GM12874 (cell line): Measurements from ENCODE around the gene RNF114.
A peak's percentile ranks its signal among the peaks of the same experiment; 100 is the strongest.

Experiments used
- TF ChIP-seq, protein P1 (sequence below): IDR thresholded peaks from 2 replicates; pipeline ENCODE4 v1.5.1; 2011; ENCODE audit warnings: low read depth, mild to moderate bottlenecking, control low read depth, low read length, moderate library complexity; ENCODE audit not compliant: insufficient read depth

The RNF114 gene

GRCh38 chr20:49928411-49929141 lies 7.6 kb upstream of the RNF114 start:
- TF ChIP-seq, protein P1, sequence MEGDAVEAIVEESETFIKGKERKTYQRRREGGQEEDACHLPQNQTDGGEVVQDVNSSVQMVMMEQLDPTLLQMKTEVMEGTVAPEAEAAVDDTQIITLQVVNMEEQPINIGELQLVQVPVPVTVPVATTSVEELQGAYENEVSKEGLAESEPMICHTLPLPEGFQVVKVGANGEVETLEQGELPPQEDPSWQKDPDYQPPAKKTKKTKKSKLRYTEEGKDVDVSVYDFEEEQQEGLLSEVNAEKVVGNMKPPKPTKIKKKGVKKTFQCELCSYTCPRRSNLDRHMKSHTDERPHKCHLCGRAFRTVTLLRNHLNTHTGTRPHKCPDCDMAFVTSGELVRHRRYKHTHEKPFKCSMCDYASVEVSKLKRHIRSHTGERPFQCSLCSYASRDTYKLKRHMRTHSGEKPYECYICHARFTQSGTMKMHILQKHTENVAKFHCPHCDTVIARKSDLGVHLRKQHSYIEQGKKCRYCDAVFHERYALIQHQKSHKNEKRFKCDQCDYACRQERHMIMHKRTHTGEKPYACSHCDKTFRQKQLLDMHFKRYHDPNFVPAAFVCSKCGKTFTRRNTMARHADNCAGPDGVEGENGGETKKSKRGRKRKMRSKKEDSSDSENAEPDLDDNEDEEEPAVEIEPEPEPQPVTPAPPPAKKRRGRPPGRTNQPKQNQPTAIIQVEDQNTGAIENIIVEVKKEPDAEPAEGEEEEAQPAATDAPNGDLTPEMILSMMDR, result peak; percentile 83

DNA sequence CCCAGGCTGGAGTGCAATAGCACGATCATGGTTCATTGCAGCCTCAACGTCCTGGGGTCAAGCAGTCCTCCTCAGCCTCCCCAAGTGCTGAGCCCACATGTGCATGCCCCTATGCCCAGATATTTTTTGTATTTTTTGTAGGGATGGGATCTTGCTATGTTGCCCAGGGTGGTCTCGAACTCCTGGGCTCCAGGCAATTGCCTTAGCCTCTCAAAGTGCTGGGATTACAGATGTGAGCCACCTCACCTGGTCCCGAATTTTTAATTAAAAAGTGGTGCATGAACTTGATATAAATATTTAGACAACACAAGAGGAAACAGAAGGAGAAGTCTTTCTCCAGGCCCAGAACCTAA lies 7.1 kb upstream of the RNF114 start:
- TF ChIP-seq, protein P1, result no peak

DNA sequence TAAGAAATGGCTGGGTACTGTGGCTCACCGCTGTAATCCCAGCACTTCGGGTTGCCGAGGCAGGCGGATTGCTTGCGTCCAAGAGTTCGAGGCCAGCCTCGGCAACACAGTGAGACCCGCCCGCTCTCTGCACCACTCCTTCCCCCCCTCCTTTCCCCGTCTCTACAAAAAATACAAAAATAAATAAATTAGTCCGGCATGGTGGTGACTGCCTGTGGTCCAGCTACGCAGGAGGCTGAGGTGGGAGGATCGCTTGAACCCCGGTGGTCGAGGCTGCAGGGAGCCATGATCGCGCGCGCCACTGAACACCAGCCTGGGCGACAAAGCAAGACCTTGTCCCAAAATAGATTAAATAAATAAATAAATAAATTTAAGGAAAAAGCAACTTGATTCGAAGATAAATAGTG lies 448 bp upstream of the RNF114 start:
- TF ChIP-seq, protein P1, result no peak

DNA sequence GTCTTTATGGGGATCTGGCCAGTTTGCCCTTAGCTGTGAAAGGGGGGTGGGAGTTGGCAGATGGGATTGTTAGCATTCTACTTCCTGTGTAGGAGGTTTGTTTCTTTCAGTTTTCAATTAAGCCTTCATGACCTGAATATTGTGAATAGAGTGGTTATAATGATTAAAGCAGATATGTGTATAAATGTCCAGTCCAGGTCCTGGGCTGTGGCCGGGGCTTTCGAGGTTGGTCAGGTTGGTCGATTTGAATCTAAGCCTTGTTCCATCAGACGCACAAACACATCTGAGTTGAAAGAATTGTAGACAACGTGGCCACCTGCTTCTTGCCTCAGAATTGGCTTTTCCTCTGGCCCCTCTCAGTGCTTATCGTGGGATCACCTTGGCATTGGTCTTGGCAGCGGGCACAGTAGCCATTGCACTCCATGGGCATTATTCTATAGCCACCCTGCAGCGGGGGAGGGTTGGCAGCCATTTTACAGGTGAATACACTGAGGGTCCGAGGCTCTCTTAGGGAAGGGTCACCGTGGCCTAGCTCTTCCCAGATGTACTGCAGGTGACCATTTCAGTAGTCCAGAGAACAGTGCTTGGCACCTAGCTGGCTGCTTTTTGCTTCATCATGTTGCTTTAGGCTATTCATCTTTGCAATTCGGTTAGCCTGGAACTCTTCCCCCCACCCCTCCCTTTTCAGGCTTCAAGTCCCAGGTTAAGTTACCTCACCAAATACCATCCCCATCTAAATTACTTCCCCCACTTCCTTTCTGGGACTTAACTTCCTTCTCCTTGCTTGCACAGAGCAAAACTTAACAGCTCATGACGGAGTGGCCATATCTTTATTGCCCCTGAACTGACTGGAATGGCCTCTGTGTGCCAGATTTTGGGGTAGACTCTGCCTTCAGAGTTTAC lies 1.1 kb downstream of the RNF114 start:
- TF ChIP-seq, protein P1, result no peak

DNA sequence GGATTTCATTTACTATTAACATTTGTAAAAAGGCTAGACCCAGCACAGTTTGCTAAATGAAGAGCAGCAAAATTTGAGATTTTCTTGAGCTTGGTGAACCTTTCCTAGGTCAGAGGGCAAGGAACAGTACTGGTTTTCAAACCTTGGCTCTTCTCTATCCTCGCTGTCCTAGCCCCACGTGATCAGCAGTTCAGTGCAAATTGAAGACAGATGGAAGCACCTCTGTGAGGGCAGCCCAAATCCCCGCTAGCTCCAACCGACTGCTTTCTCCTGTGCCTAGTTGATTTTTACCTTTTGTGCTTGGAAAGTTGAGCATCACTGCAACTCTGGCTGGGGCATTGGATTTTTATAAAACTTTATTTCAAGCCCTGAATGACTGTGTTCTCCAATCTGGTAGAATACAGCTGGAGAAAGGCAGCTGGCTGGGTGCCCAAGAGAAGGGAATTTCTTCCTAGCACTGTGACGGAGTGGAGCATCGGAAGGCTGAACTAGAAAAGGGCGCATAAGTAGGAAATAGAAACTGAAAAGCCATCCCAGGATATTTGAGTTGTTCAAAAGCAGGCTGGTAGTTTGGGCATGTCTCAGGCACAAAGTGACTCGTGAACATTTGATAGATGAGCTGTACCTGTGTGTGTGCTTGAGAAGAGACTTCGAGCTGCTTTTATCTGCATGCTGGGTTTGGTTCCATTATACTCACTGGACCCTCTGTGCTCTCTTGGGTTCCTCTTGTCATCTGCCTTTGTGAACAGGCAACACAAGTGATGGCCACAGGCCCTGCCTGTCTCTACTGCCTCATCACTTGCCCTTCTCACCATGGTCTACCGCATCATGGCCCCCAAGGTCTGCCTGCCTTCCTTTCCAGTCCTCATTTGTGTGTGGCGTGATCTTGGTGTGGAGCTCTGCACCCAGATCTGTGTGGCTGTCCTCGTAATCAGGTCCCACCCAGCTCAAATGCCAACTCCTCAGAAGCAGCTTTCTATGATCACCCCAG lies 2.3 kb downstream of the RNF114 start:
- TF ChIP-seq, protein P1, result no peak

- TF ChIP-seq, protein P1, result no peak
These were observed 5.3 kb downstream of the RNF114 start for GRCh38 chr20:49941456-49941855.
